Activated naive CD4-positive, alpha-beta T cell treated with anti-CD3 and anti-CD28 coated beads, Interleukin-2, amount 50 U/mL, for 24 hours (primary cell): Measurements from ENCODE around the gene LAMA3.

Source experiments
- H3K27ac Mint-ChIP-seq: one replicate; pipeline ENCODE4 v1.8.0; 2021; ENCODE audit warnings: mild to moderate bottlenecking, mixed read lengths
- H3K27me3 Mint-ChIP-seq: one replicate; pipeline ENCODE4 v1.8.0; 2021; ENCODE audit warnings: mixed read lengths
- H3K36me3 Mint-ChIP-seq: one replicate; pipeline ENCODE4 v1.8.0; 2021; ENCODE audit warnings: mixed read lengths
- H3K4me1 Mint-ChIP-seq: one replicate; pipeline ENCODE4 v1.8.0; 2021; ENCODE audit warnings: mixed read lengths
- H3K4me3 Mint-ChIP-seq: one replicate; pipeline ENCODE4 v1.8.0; 2021; ENCODE audit warnings: mild to moderate bottlenecking, mixed read lengths
- H3K9me3 Mint-ChIP-seq: one replicate; pipeline ENCODE4 v1.8.0; 2021; ENCODE audit warnings: mixed read lengths

The LAMA3 gene

GRCh38 chr18:23662309-23663263 is 26.7 kb upstream of the LAMA3 start, which contains the start of gene ANKRD29:
TSS of gene ANKRD29 (minus strand) at chr18:23662911. CDS start at chr18:23662730, 181 bp downstream.
- Mint-ChIP-seq H3K27me3 (peaks cover 4% of the 10 kb centered on the region), H3K9me3 (no peaks in the 10 kb centered on the region), H3K27ac (peak within 1 kb of the TSS; percentile 52), H3K36me3 (no peaks in the 10 kb centered on the region), H3K4me3 (peak within 1 kb of the TSS; percentile 90), H3K4me1 (peaks cover 27% of the 10 kb centered on the region)

GRCh38 chr18:23664674-23665073 is 24.6 kb upstream of the LAMA3 start:
- H3K27me3 Mint-ChIP-seq = peaks cover 2% of the 10 kb centered on the region
- no peak overlapping the region for H3K4me3 Mint-ChIP-seq
- H3K27ac Mint-ChIP-seq = no peak overlapping the region
- H3K36me3 Mint-ChIP-seq = no peaks in the 10 kb centered on the region
- H3K4me1 Mint-ChIP-seq = peaks cover 27% of the 10 kb centered on the region
- no peaks in the 10 kb centered on the region for H3K9me3 Mint-ChIP-seq

GRCh38 chr18:23667114-23667513 is 22.1 kb upstream of the LAMA3 start:
- no peaks in the 10 kb centered on the region for H3K9me3 Mint-ChIP-seq
- H3K27ac Mint-ChIP-seq = no peak overlapping the region
- H3K27me3 Mint-ChIP-seq = no peaks in the 10 kb centered on the region
- no peak overlapping the region for H3K4me3 Mint-ChIP-seq
- H3K4me1 Mint-ChIP-seq = peaks cover 14% of the 10 kb centered on the region
- no peaks in the 10 kb centered on the region for H3K36me3 Mint-ChIP-seq

GRCh38 chr18:23668731-23669130 is 20.5 kb upstream of the LAMA3 start:
- Mint-ChIP-seq H3K4me1 (peaks cover 5% of the 10 kb centered on the region), H3K9me3 (no peaks in the 10 kb centered on the region), H3K27me3 (no peaks in the 10 kb centered on the region), H3K4me3 (no peak overlapping the region), H3K27ac (no peak overlapping the region), H3K36me3 (no peaks in the 10 kb centered on the region)

- H3K4me1 Mint-ChIP-seq = peaks cover 5% of the 10 kb centered on the region
- no peaks in the 10 kb centered on the region for H3K9me3 Mint-ChIP-seq
- H3K4me3 Mint-ChIP-seq = no peak overlapping the region
- no peaks in the 10 kb centered on the region for H3K27me3 Mint-ChIP-seq
- no peak overlapping the region for H3K27ac Mint-ChIP-seq
- H3K36me3 Mint-ChIP-seq = no peaks in the 10 kb centered on the region
Measured at GRCh38 chr18:23669202-23669766, 20.0 kb upstream of the LAMA3 start.

GRCh38 chr18:23669804-23670405 is 19.3 kb upstream of the LAMA3 start:
- no peak overlapping the region for H3K27ac Mint-ChIP-seq
- no peaks in the 10 kb centered on the region for H3K9me3 Mint-ChIP-seq
- H3K4me1 Mint-ChIP-seq = peaks cover 5% of the 10 kb centered on the region
- H3K27me3 Mint-ChIP-seq = no peaks in the 10 kb centered on the region
- H3K4me3 Mint-ChIP-seq = no peak overlapping the region
- H3K36me3 Mint-ChIP-seq = no peaks in the 10 kb centered on the region

- Mint-ChIP-seq H3K4me3 (no peak overlapping the region), H3K36me3 (no peaks in the 10 kb centered on the region), H3K4me1 (no peaks in the 10 kb centered on the region), H3K27me3 (no peaks in the 10 kb centered on the region), H3K27ac (no peak overlapping the region), H3K9me3 (no peaks in the 10 kb centered on the region)
Measured at GRCh38 chr18:23671564-23671963, 17.7 kb upstream of the LAMA3 start.

GRCh38 chr18:23673725-23674124 is 15.5 kb upstream of the LAMA3 start:
- Mint-ChIP-seq H3K27me3 (no peaks in the 10 kb centered on the region), H3K4me1 (no peaks in the 10 kb centered on the region), H3K4me3 (no peak overlapping the region), H3K27ac (no peak overlapping the region), H3K9me3 (no peaks in the 10 kb centered on the region), H3K36me3 (no peaks in the 10 kb centered on the region)

- Mint-ChIP-seq H3K27ac (no peak overlapping the region), H3K4me1 (no peaks in the 10 kb centered on the region), H3K9me3 (no peaks in the 10 kb centered on the region), H3K36me3 (no peaks in the 10 kb centered on the region), H3K4me3 (no peak overlapping the region), H3K27me3 (peaks cover 3% of the 10 kb centered on the region)
Measured at GRCh38 chr18:23675236-23675635, 14.0 kb upstream of the LAMA3 start.

- peaks cover 3% of the 10 kb centered on the region for H3K27me3 Mint-ChIP-seq
- no peak overlapping the region for H3K4me3 Mint-ChIP-seq
- no peaks in the 10 kb centered on the region for H3K36me3 Mint-ChIP-seq
- no peak overlapping the region for H3K27ac Mint-ChIP-seq
- no peaks in the 10 kb centered on the region for H3K9me3 Mint-ChIP-seq
- H3K4me1 Mint-ChIP-seq = no peaks in the 10 kb centered on the region
Measured at GRCh38 chr18:23675896-23676295, 13.4 kb upstream of the LAMA3 start.

GRCh38 chr18:23682045-23682444 is 7.2 kb upstream of the LAMA3 start:
- H3K36me3 Mint-ChIP-seq = peaks cover 2% of the 10 kb centered on the region
- H3K9me3 Mint-ChIP-seq = no peaks in the 10 kb centered on the region
- peaks cover 24% of the 10 kb centered on the region for H3K27me3 Mint-ChIP-seq
- H3K4me1 Mint-ChIP-seq = no peaks in the 10 kb centered on the region
- H3K27ac Mint-ChIP-seq = no peak overlapping the region
- H3K4me3 Mint-ChIP-seq = no peak overlapping the region

- Mint-ChIP-seq H3K27ac (no peak overlapping the region), H3K4me1 (no peaks in the 10 kb centered on the region), H3K27me3 (peaks cover 24% of the 10 kb centered on the region), H3K36me3 (peaks cover 2% of the 10 kb centered on the region), H3K9me3 (no peaks in the 10 kb centered on the region), H3K4me3 (no peak overlapping the region)
Measured at GRCh38 chr18:23682472-23682871, 6.8 kb upstream of the LAMA3 start.

GRCh38 chr18:23683155-23683554 is 6.1 kb upstream of the LAMA3 start:
- Mint-ChIP-seq H3K9me3 (no peaks in the 10 kb centered on the region), H3K27me3 (peaks cover 30% of the 10 kb centered on the region), H3K27ac (no peak overlapping the region), H3K36me3 (peaks cover 2% of the 10 kb centered on the region), H3K4me3 (no peak overlapping the region), H3K4me1 (no peaks in the 10 kb centered on the region)

GRCh38 chr18:23683671-23684070 is 5.6 kb upstream of the LAMA3 start:
- Mint-ChIP-seq H3K27me3 (peaks cover 34% of the 10 kb centered on the region), H3K9me3 (no peaks in the 10 kb centered on the region), H3K4me1 (peaks cover 2% of the 10 kb centered on the region), H3K27ac (no peak overlapping the region), H3K36me3 (peaks cover 2% of the 10 kb centered on the region), H3K4me3 (no peak overlapping the region)

GRCh38 chr18:23684515-23685197 is 4.6 kb upstream of the LAMA3 start:
- Mint-ChIP-seq H3K4me3 (no peak overlapping the region), H3K9me3 (no peaks in the 10 kb centered on the region), H3K4me1 (peaks cover 6% of the 10 kb centered on the region)

More at GRCh38 chr18:23684515-23685197, 4.6 kb upstream of the LAMA3 start:
- Mint-ChIP-seq H3K27me3 (peaks cover 35% of the 10 kb centered on the region), H3K36me3 (peaks cover 2% of the 10 kb centered on the region), H3K27ac (no peak overlapping the region)
